A549 (cell line): ENCODE data around the gene IFFO2.

Source experiments
- CBX2 ChIP-seq: fragments of 200-600 bp; sonication (generic); IDR thresholded peaks from 2 replicates; pipeline ENCODE4 v1.6.1; 2016; ENCODE audit warnings: low read depth, mild to moderate bottlenecking, borderline replicate concordance
- CTCF ChIP-seq: fragments of >200 bp; sonication (Bioruptor Twin); formaldehyde crosslinking; IDR thresholded peaks from 3 replicates; pipeline ENCODE4 v1.5.1; 2016
- E2F6 ChIP-seq: IDR thresholded peaks from 2 replicates; pipeline ENCODE4 v1.6.1; 2012; ENCODE audit warnings: low read depth, borderline replicate concordance
- EHMT2 ChIP-seq: fragments of 200-600 bp; sonication (generic); IDR thresholded peaks from 2 replicates; pipeline ENCODE4 v1.6.1; 2016; ENCODE audit warnings: antibody characterized with exemption, low read depth, mild to moderate bottlenecking, moderate library complexity
- HOXA7 ChIP-seq: fragments of 250-450 bp; sonication (Bioruptor Pico); IDR thresholded peaks from 2 replicates; pipeline ENCODE4 v1.5.0; 2020; ENCODE audit warnings: mild to moderate bottlenecking, moderate library complexity
- JUN ChIP-seq, 2 experiments: fragments of >200 bp; sonication (Bioruptor Twin); formaldehyde crosslinking; IDR thresholded peaks; 2 replicates in 1 of 2; 3 replicates in 1 of 2; pipeline ENCODE4 v1.6.1; 2016 to 2017
- KDM1A ChIP-seq: fragments of 200-600 bp; sonication (generic); IDR thresholded peaks from 2 replicates; pipeline ENCODE4 v1.6.1; 2016; ENCODE audit warnings: low read depth, mild to moderate bottlenecking
- MAZ ChIP-seq: fragments of 150-350 bp; IDR thresholded peaks from 2 replicates; pipeline ENCODE4 v1.6.1; 2014; ENCODE audit warnings: antibody characterized with exemption, low read depth, low read length, borderline replicate concordance
- POLR2A ChIP-seq: IDR thresholded peaks from 2 replicates; pipeline ENCODE4 v1.6.1; 2012; ENCODE audit warnings: mild to moderate bottlenecking, low read length
- RCOR1 ChIP-seq: fragments of 150-350 bp; IDR thresholded peaks from 2 replicates; pipeline ENCODE4 v1.6.1; 2014; ENCODE audit warnings: antibody characterized with exemption, low read length, low read depth
- RFX5 ChIP-seq: fragments of 450-650 bp; IDR thresholded peaks from 2 replicates; pipeline ENCODE4 v1.7.1; 2014; ENCODE audit warnings: antibody characterized with exemption, mild to moderate bottlenecking, moderate library complexity
- RNF2 ChIP-seq: fragments of 200-600 bp; sonication (generic); IDR thresholded peaks from 2 replicates; pipeline ENCODE4 v1.6.1; 2016; ENCODE audit warnings: low read depth, mild to moderate bottlenecking, antibody characterized with exemption, moderate library complexity, borderline replicate concordance
- SMC3 ChIP-seq: fragments of >200 bp; sonication (Bioruptor Twin); formaldehyde crosslinking; IDR thresholded peaks from 3 replicates; pipeline ENCODE4 v1.6.1; 2018; ENCODE audit warnings: inconsistent platforms
- TF ChIP-seq, protein P1 (sequence below): fragments of 450-650 bp; IDR thresholded peaks from 2 replicates; pipeline ENCODE4 v1.6.1; 2014; ENCODE audit warnings: antibody characterized with exemption

DNA sequence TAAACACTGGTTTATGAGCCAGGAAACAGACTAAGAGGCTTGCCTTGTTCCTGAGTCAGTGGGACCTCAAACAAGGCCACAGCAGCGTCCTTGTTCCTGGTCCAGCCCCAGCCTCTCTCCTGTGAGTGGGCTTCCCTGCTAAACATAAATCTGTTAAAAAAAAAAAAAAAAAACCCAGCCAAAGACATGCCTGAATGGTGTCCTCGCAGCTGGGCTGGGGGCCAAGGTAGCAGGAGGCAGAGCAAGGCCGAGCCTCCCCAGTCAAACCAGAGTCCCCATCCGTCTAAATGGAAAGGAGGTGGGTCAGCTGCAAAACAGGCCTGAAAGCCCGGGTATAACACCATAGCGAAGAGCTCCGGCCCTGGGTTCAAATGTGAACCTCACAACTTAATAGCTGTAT, 18.1 kb upstream of the IFFO2 start:
- TF ChIP-seq CTCF, result no peak
- no peak for TF ChIP-seq POLR2A
- no peak for TF ChIP-seq MAZ
- TF ChIP-seq, protein P1, sequence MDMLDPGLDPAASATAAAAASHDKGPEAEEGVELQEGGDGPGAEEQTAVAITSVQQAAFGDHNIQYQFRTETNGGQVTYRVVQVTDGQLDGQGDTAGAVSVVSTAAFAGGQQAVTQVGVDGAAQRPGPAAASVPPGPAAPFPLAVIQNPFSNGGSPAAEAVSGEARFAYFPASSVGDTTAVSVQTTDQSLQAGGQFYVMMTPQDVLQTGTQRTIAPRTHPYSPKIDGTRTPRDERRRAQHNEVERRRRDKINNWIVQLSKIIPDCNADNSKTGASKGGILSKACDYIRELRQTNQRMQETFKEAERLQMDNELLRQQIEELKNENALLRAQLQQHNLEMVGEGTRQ, result no peak
- no peak for TF ChIP-seq RNF2
- TF ChIP-seq RFX5, result no peak
- no peak for TF ChIP-seq SMC3
- no peak for TF ChIP-seq E2F6
- no peak for TF ChIP-seq CBX2
- no peak for TF ChIP-seq JUN (IDR thresholded peaks at IDR 0.05)
- TF ChIP-seq HOXA7 (CRISPR knock-in tag), result no peak
- TF ChIP-seq RCOR1, result no peak
- TF ChIP-seq EHMT2, result no peak
- TF ChIP-seq KDM1A, result no peak
